Posterior vena cava (tissue), 2 donors: ENCODE results near the gene RTEL1. TPM values are rescaled to one million over a fixed set of nuclear protein-coding genes. Genes with fewer than 3 reads are reported as not detected.
A peak's percentile ranks its signal among the peaks of the same experiment; 100 is the strongest.
"Not testable (repeated sequence)": the region's sequence is repeated elsewhere in the genome, so short reads cannot be mapped to it uniquely, and the experiment has no call there.

Experiments used
- DNase-seq: peaks from one replicate; pipeline ENCODE4 v3.0.0-alpha.2; 2020; ENCODE audit warnings: low spot score
- intact Hi-C, 2 donors: fragments of 100-400 bp; cut with DNase I; formaldehyde crosslinking; loops; one replicate each; pipeline versions ENCODE4 v1.14.1 to v1.14.2; 2022 to 2023
- total RNA-seq, 2 donors: library from RNA; stranded (reverse); fragmentation: NEBNext Ultra II Directional; extraction: Animal tissue kit (Norgen Biotek cat#: 25700); gene quantifications; one replicate each; pipeline ENCODE4 v1.2.1, GENCODE V29; 2021
- donor health status: DM: yes; HTN: yes; CAD: no.
- donor health status: DM: yes; HTN: yes; CAD: no.

Gene RTEL1
- total RNA-seq, 2 donors from 2014 or later = 28.3 to 28.7 TPM

- intact Hi-C loops = loop anchor here in 1 of 2 donors (10.0 kb wide), 1 partner anchor 109 kb away; the partner anchor contains the start of gene PTK6
- no peak for DNase-seq
These were observed 14.2 kb upstream of the RTEL1 start for GRCh38 chr20:63643946-63644345.

- intact Hi-C loops = loop anchor here in 1 of 2 donors (10.0 kb wide), 1 partner anchor 110 kb away; the partner anchor contains the start of gene PTK6
- no peak for DNase-seq
These were observed 12.9 kb upstream of the RTEL1 start for GRCh38 chr20:63645218-63645617.

DNA sequence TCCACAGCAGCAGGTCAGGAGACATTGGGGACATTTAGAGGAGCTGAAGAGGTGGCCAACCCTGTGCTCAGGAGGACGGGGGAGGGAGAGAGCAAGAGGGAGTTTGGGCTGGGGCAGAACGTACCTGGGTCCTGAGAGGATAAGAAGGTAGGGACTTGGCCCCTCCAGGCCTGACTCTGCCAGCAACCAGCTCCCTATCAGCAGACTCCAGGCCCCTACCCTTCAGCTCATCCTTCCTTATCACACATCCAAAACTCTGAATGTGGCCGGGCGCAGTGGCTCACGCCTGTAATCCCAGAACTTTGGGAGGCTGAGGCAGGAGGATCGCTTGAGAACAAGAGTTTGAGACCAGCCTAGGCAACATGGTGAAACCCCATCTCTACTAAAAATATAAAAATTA, 9.9 kb upstream of the RTEL1 start:
- intact Hi-C loops = loop anchor here in 1 of 2 donors (10.0 kb wide), 1 partner anchor 113 kb away; the partner anchor contains the start of gene PTK6
- no peak for DNase-seq

GRCh38 chr20:63648895-63649589, 9.1 kb upstream of the RTEL1 start:
- intact Hi-C loops = loop anchor here in 1 of 2 donors (10.0 kb wide), 1 partner anchor 114 kb away; the partner anchor contains the start of gene PTK6

GRCh38 chr20:63650486-63650885, 7.6 kb upstream of the RTEL1 start:
- intact Hi-C loops, DNase-seq: not testable (repeated sequence)

More at GRCh38 chr20:63648895-63649589, 9.1 kb upstream of the RTEL1 start:
- DNase-seq = no peak

DNA sequence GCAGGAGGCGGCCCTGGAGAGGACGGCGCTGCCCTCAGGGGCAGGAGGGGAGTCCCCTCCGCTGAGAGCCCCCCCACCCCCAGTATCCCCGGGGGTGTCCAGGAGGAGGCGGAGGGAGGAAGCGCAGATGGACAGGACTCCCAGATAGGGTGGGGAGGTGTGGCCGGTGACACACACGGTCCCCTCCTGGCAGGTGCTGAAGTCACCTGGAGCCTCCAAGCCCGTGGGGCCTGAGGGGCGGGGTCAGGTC, 6.2 kb upstream of the RTEL1 start:
- no peak for DNase-seq
- intact Hi-C loops = no loop called here

- intact Hi-C loops = no loop called here
- no peak for DNase-seq
These were observed 5.7 kb upstream of the RTEL1 start for GRCh38 chr20:63652192-63652980.

GRCh38 chr20:63653041-63653973, 4.8 kb upstream of the RTEL1 start, which contains the start of gene STMN3:
Gene STMN3 (minus strand): TSS chr20:63653424. CDS start chr20:63653345, 79 bp downstream.
- peak; percentile 96 for DNase-seq
- intact Hi-C loops = no loop called here

DNA sequence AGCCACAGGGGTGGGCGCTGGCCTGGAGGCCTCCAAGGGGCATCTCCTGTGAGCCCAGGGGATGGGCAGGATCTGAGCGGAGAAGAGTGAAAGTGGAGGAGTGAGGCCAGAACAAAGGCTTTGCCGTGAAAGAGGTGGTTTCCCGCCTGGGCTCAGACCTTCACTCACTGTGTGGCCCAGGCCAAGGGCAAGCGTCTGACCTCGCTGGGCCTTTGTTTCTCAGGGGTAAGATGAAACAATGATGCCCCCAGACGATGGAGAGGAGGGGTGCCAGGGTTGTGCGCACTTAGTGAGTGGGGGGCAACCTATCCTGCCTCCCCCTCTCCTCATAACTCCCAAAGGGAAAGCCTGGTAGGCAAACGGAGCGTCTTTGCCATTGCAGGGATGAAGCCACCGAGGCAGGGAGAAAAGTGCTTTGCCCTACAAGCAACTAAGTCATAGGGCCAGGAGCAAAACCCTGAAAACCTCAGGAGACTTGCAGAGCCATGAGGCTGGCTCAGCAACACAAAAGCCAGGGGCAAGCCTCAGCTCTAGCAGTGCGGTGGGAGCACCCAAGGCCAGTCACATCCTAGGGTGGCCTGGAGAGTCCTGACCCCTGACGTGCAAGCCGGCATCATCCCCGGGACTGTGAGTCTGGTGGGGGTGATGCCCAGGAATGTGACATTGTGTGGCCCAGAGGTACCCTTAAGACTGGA, 4.0 kb upstream of the RTEL1 start:
- intact Hi-C loops = no loop called here
- DNase-seq = no peak

DNA sequence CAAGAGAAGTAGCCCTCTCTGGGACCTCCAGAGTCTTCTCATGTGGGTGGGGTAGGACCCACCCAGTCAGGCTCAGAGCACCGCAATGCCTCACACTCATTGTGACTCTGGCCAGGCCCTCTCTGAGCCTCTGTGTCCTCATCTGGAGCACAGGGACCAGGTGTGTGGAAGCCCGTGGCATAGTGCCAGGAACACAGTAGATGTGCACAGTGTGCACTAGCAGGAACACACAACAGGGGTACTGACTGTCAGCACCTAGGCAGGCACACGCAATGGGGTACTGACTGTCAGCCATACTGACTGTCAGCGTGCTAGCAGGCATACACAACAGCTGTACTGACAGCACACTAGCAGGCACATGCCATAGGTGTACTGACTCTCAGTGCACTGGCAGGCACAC, 2.9 kb upstream of the RTEL1 start:
- no peak for DNase-seq
- intact Hi-C loops = no loop called here

- DNase-seq = no peak
- intact Hi-C loops = no loop called here
These were observed 1.7 kb upstream of the RTEL1 start for GRCh38 chr20:63656451-63656850.

GRCh38 chr20:63657260-63657936, 714 bp upstream of the RTEL1 start:
- no peak for DNase-seq
- intact Hi-C loops = loop anchor here in 1 of 2 donors (1.0 kb wide), 1 partner anchor 21 kb away; no protein-coding TSS in a partner anchor

GRCh38 chr20:63658749-63659187, 656 bp downstream of the RTEL1 start:
- no peak for DNase-seq
- intact Hi-C loops = no loop called here

- no peak for DNase-seq
- intact Hi-C loops = no loop called here
These were observed 1.3 kb downstream of the RTEL1 start for GRCh38 chr20:63659370-63659769.

- DNase-seq, intact Hi-C loops: not testable (repeated sequence)
These were observed 2.1 kb downstream of the RTEL1 start for GRCh38 chr20:63660174-63660573.

DNA sequence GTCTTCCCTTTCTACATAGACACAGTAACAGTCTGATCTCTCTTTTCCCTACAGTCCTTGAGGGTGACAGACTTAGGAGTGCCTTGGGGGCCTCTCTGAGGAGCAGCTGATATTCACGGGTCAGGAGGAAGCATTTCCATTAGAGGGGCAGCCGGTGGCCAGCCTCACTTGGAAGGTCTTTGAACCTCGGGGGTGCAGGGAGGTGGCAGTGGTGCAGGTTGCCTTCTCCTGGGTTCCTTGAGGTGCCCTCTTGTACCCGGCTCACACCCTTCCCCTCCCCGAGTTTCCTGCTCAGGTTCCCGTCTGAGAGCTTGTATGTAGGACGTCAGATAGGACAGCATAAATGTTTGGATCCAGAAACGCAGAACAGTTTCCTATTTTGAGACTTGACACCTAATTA, 2.5 kb downstream of the RTEL1 start:
- no peak for DNase-seq
- intact Hi-C loops = no loop called here

GRCh38 chr20:63661108-63661507, 3.0 kb downstream of the RTEL1 start:
- no peak for DNase-seq
- intact Hi-C loops = no loop called here
